ENCODE measurements around the gene BACE2. TPM values are rescaled to one million over a fixed set of nuclear protein-coding genes. Genes with fewer than 3 reads are reported as not detected.

BACE2 gene
- total RNA-seq, 1 experiment from 2014 or later = 21.3 TPM

- Mint-ChIP-seq H3K36me3 (ENCODE audit: insufficient read depth, unreplicated experiment) (no peaks in the 10 kb centered on the region), H3K4me3 (ENCODE audit: unreplicated experiment) (no peak overlapping the region), H3K4me1 (ENCODE audit: insufficient read depth, unreplicated experiment) (no peaks in the 10 kb centered on the region), H3K9me3 (ENCODE audit: unreplicated experiment) (no peaks in the 10 kb centered on the region), H3K27me3 (ENCODE audit: insufficient read depth, unreplicated experiment) (no peaks in the 10 kb centered on the region), H3K27ac (ENCODE audit: low read depth, unreplicated experiment) (no peak overlapping the region)
- TF ChIP-seq CTCF (IDR thresholded peaks at IDR 0.05; ENCODE audit: unreplicated experiment) = no peak
- POLR2A ChIA-PET = interaction anchor here (0.6 to 1.7 kb wide), 6 partner anchors 115 to 832 kb away, joined by 3 to 5 read pairs (median 4); no protein-coding TSS in a partner anchor
- intact Hi-C loops (cut with micrococcal nuclease) = loop anchor here (10.0 kb wide), 3 partner anchors 118 to 832 kb away; partner anchors contain the start of gene BACE2
- DNase-seq (ENCODE audit: unreplicated experiment) = no peak
- CTCF ChIA-PET = interaction anchor here (0.5 to 4.2 kb wide), 41 partner anchors 9 to 839 kb away, joined by 3 to 52 read pairs (median 4); no protein-coding TSS in a partner anchor
- no TSS peak for BruUV-seq (replicated peaks)
Measured at GRCh38 chr21:41282412-41282811, 114.5 kb downstream of the BACE2 start.

GRCh38 chr21:41283211-41283818, 115.4 kb downstream of the BACE2 start:
- ChIA-PET POLR2A (interaction anchor here (0.6 to 1.7 kb wide), 9 partner anchors 60 to 831 kb away, joined by 3 to 9 read pairs (median 4); no protein-coding TSS in a partner anchor), CTCF (interaction anchor here (0.6 to 4.2 kb wide), 65 partner anchors 10 to 1167 kb away, joined by 3 to 52 read pairs (median 4); no protein-coding TSS in a partner anchor)
- no TSS peak for BruUV-seq (replicated peaks)

GRCh38 chr21:41289431-41289830, 121.5 kb downstream of the BACE2 start:
- intact Hi-C loops (cut with micrococcal nuclease) = loop anchor here (10.0 kb wide), 3 partner anchors 125 to 825 kb away; partner anchors contain the start of gene BACE2

More at GRCh38 chr21:41283211-41283818, 115.4 kb downstream of the BACE2 start:
- TF ChIP-seq CTCF (IDR thresholded peaks at IDR 0.05; ENCODE audit: unreplicated experiment) = peak; percentile 82
- intact Hi-C loops (cut with micrococcal nuclease) = loop anchor here (1.0 to 10.0 kb wide), 7 partner anchors 119 to 831 kb away; partner anchors contain the start of gene BACE2
- no peaks in the 10 kb centered on the region for H3K27me3 Mint-ChIP-seq (ENCODE audit: insufficient read depth, unreplicated experiment)
- H3K4me1 Mint-ChIP-seq (ENCODE audit: insufficient read depth, unreplicated experiment) = no peaks in the 10 kb centered on the region
- peak; percentile 89 for DNase-seq (ENCODE audit: unreplicated experiment)
- H3K9me3 Mint-ChIP-seq (ENCODE audit: unreplicated experiment) = no peaks in the 10 kb centered on the region
- H3K27ac Mint-ChIP-seq (ENCODE audit: low read depth, unreplicated experiment) = no peak overlapping the region
- H3K4me3 Mint-ChIP-seq (ENCODE audit: unreplicated experiment) = no peak overlapping the region
- no peaks in the 10 kb centered on the region for H3K36me3 Mint-ChIP-seq (ENCODE audit: insufficient read depth, unreplicated experiment)

More at GRCh38 chr21:41289431-41289830, 121.5 kb downstream of the BACE2 start:
- Mint-ChIP-seq H3K4me3 (ENCODE audit: unreplicated experiment) (no peak overlapping the region), H3K4me1 (ENCODE audit: insufficient read depth, unreplicated experiment) (no peaks in the 10 kb centered on the region), H3K36me3 (ENCODE audit: insufficient read depth, unreplicated experiment) (no peaks in the 10 kb centered on the region), H3K27me3 (ENCODE audit: insufficient read depth, unreplicated experiment) (peaks cover 20% of the 10 kb centered on the region), H3K27ac (ENCODE audit: low read depth, unreplicated experiment) (no peak overlapping the region), H3K9me3 (ENCODE audit: unreplicated experiment) (no peaks in the 10 kb centered on the region)
- no TSS peak for BruUV-seq (replicated peaks)
- DNase-seq (ENCODE audit: unreplicated experiment) = no peak
- ChIA-PET POLR2A (no interaction called here), CTCF (interaction anchor here (0.6 to 0.7 kb wide), 2 partner anchors 829 to 1133 kb away, joined by 3 to 4 read pairs; no protein-coding TSS in a partner anchor)
- TF ChIP-seq CTCF (IDR thresholded peaks at IDR 0.05; ENCODE audit: unreplicated experiment) = no peak
